K562 (cell line): ENCODE data around the gene KLRD1. TPM values are rescaled to one million over a fixed set of nuclear protein-coding genes. Genes with fewer than 3 reads are reported as not detected.

Experiments
- NR2C1 ChIP-seq, 2 experiments: fragments of 450-650 bp; IDR thresholded peaks; 2 replicates each; pipeline ENCODE4 v1.6.1; 2017; ENCODE audit warnings: mild to moderate bottlenecking in 2 of 2, antibody characterized with exemption in 1 of 2, inconsistent platforms in 1 of 2, missing compliant biosample characterization in 1 of 2, missing genetic modification characterization in 1 of 2
- NR2F6 ChIP-seq: fragments of 450-650 bp; formaldehyde crosslinking; IDR thresholded peaks from 2 replicates; pipeline ENCODE4 v1.4.0; 2020; ENCODE audit warnings: mild to moderate bottlenecking
- PRDM10 ChIP-seq: fragments of 450-650 bp; IDR thresholded peaks from 2 replicates; pipeline ENCODE4 v1.6.1; 2018; ENCODE audit not compliant: partially characterized antibody
- SMARCC2 ChIP-seq: fragments of 450-650 bp; IDR thresholded peaks from 2 replicates; pipeline ENCODE4 v1.6.1; 2017; ENCODE audit warnings: antibody characterized with exemption, moderate library complexity, mild to moderate bottlenecking, low read depth
- SRSF1 ChIP-seq: fragments of 200-400 bp; formaldehyde crosslinking; IDR thresholded peaks from 2 replicates; pipeline ENCODE4 v1.6.1; 2017; ENCODE audit warnings: mild to moderate bottlenecking, low read depth, low read length, moderate library complexity
- TCF7L2 ChIP-seq: fragments of 150-350 bp; IDR thresholded peaks from 2 replicates; pipeline ENCODE4 v1.6.1; 2016; ENCODE audit warnings: low read depth, mild to moderate bottlenecking, low read length, moderate library complexity
- TEAD1 ChIP-seq, 2 experiments: fragments of 450-650 bp in 1 of 2; sonication (generic) in 1 of 2; formaldehyde crosslinking; IDR thresholded peaks; 2 replicates each; pipeline versions ENCODE4 v1.4.0 to v1.8.0; 2020 to 2022; ENCODE audit warnings: mild to moderate bottlenecking in 2 of 2, missing genetic modification reagents in 1 of 2
- TFE3 ChIP-seq: fragments of 450-650 bp; formaldehyde crosslinking; IDR thresholded peaks from 2 replicates; pipeline ENCODE4 v1.4.0; 2020; ENCODE audit warnings: mild to moderate bottlenecking, mixed read lengths
- TSC22D4 ChIP-seq: fragments of 450-650 bp; IDR thresholded peaks from 2 replicates; pipeline ENCODE4 v1.6.1; 2016; ENCODE audit warnings: missing genetic modification characterization, missing biosample characterization, control low read depth
- VEZF1 ChIP-seq: fragments of 200-800 bp; sonication (Bioruptor generic); IDR thresholded peaks from 2 replicates; pipeline ENCODE4 v1.6.1; 2017; ENCODE audit warnings: missing genetic modification characterization, missing compliant biosample characterization
- YY1 ChIP-seq, 3 experiments: IDR thresholded peaks; 2 replicates each; pipeline ENCODE4 v1.6.1; 2011; ENCODE audit warnings: low read length in 2 of 3, mild to moderate bottlenecking in 2 of 3, moderate library complexity in 2 of 3, borderline replicate concordance in 1 of 3, control low read depth in 1 of 3, low read depth in 1 of 3; ENCODE audit not compliant: insufficient read depth in 3 of 3, insufficient replicate concordance in 2 of 3, control insufficient read depth in 1 of 3, insufficient read length in 1 of 3; ENCODE audit errors: extremely low read depth in 1 of 3
- ZBTB17 ChIP-seq: fragments of 450-650 bp; formaldehyde crosslinking; IDR thresholded peaks from 2 replicates; pipeline ENCODE4 v1.4.0; 2020; ENCODE audit warnings: mild to moderate bottlenecking
- ZBTB2 ChIP-seq: fragments of 450-650 bp; IDR thresholded peaks from 2 replicates; pipeline ENCODE4 v1.6.1; 2016; ENCODE audit warnings: antibody characterized with exemption
- ZBTB43 ChIP-seq: sonication (generic); formaldehyde crosslinking; IDR thresholded peaks from 2 replicates; pipeline ENCODE4 v1.8.0; 2023; ENCODE audit warnings: mild to moderate bottlenecking, missing genetic modification reagents
- polyA plus RNA-seq, 8 experiments: library from polyadenylated mRNA; depleted of rRNA in 4 of 8; stranded (reverse) in 5 of 8; unstranded in 3 of 8; fragments of >200 nt; fragmentation: Nextera tagmentation in 2 of 8; fragmentation: Illumina TruSeq in 1 of 8; extraction: Ambion mirVana in 2 of 8; extraction: Trizol in 1 of 8; gene quantifications; 2 replicates each; pipeline versions ENCODE4 v1.2.1 to v1.2.3, GENCODE V29; 2011 to 2014; ENCODE audit warnings: inconsistent platforms in 1 of 8, missing spikeins in 1 of 8
- total RNA-seq, 7 experiments: library from RNA; depleted of rRNA in 6 of 7; stranded (reverse); fragments of >200 nt in 6 of 7; fragmentation: Illumina TruSeq in 2 of 7; extraction: Trizol in 2 of 7; gene quantifications; 2 replicates each; pipeline versions ENCODE4 v1.2.1 to v1.2.3, GENCODE V29; 2011 to 2021; ENCODE audit warnings: low replicate concordance in 1 of 7

The KLRD1 gene
- total and polyA plus RNA-seq, 9 of the 15 experiments (the other 6 are each of a cell fraction or from before 2014, with no cell fraction given) = not detected

- TF ChIP-seq PRDM10 = peak; percentile 87
- TF ChIP-seq SRSF1 = no peak
- no peak for TF ChIP-seq TSC22D4 (tag)
- TF ChIP-seq NR2C1 (IDR thresholded peaks at IDR 0.05) = no peak
- TF ChIP-seq NR2C1 (tag; IDR thresholded peaks at IDR 0.05) = no peak
- TF ChIP-seq ZBTB2 = no peak
- TF ChIP-seq ZBTB43 (CRISPR knock-in tag) = no peak
- no peak for TF ChIP-seq SMARCC2
- TF ChIP-seq YY1 (IDR thresholded peaks at IDR 0.05; ENCODE audit: borderline replicate concordance in 1 of 3, control insufficient read depth in 1 of 3, extremely low read depth in 1 of 3, insufficient read depth in 3 of 3, insufficient read length in 1 of 3, insufficient replicate concordance in 2 of 3, low read depth in 1 of 3, low read length in 2 of 3) = no peak
- no peak for TF ChIP-seq NR2F6 (CRISPR knock-in tag)
- no peak for TF ChIP-seq ZBTB17 (CRISPR knock-in tag)
- TF ChIP-seq TFE3 = no peak
- no peak for TF ChIP-seq TCF7L2
- 0 out of 4 replicates have a peak, but pooled peaks of 1 of the 2 experiments have one; percentile 22 for TF ChIP-seq TEAD1 (CRISPR knock-in tag; IDR thresholded peaks at IDR 0.05)
- no peak for TF ChIP-seq VEZF1 (CRISPR knock-in tag)
Observed at GRCh38 chr12:10363914-10364814, 56.5 kb downstream of the KLRD1 start (continued).
